GM19240 (cell line): Measurements from ENCODE around the gene ETV6.

Source experiments
- DNase-seq: peaks from one replicate; pipeline ENCODE4 v3.0.0; 2011; ENCODE audit warnings: low spot score; ENCODE audit not compliant: insufficient read length

Gene ETV6

DNA sequence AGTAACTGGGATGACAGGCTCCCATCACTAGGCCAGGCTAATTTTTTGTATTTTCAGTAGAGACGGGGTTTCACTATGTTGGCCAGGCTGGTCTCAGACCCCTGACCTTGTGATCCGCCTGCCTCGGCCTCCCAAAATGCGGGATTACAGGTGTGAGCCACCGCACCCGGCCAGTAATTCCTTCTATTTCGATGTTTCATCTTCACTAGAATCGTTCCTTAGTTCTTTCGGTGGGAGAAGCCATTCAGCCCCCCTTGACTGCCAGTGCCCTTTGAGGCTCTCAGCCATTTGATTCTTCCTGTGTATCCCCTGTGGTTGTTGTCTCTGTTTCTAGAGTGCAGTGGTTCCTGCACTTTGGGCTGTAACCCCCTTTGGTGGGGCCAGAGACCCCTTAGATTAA is 174.1 kb downstream of the ETV6 start:
- no peak for DNase-seq

DNA sequence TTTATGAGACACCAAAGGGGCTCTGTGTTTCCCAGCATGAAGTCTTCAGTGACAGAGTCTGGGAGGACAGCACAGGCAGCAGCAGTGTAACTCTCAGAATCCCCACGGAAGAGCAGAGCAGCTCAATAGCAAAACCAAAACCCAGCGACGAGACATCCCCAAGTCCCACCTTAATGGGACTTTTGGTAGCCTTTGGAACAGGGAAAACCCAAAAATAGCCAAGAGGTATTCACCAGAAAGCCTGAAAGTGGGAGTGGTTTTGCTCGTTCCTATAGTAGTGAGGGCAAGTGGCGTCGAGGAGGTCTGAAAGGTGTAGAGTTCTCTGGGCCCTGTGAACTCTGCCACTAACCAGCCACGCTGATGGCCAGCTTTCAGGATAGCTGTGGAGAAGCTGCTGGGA is 174.6 kb downstream of the ETV6 start:
- no peak for DNase-seq

DNA sequence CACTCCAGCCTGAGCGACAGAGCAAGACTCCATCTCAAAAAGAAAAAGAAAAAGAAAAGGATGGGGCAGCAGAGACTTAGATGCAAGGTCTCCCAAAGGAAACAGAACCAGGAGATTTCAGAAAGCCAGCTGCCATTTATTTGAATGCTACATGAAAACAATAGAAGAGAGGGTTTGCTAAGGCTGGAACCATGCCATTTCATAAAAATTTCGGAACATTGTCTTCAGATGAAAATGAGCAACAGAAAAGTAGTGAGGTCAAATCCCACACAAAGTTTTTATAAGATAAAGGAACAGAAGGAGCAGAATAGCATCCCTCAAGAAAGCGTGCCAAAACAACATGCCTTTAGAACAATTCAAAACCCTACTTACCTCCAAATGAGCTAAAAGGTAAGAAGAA is 175.3 kb downstream of the ETV6 start:
- DNase-seq, result no peak

DNA sequence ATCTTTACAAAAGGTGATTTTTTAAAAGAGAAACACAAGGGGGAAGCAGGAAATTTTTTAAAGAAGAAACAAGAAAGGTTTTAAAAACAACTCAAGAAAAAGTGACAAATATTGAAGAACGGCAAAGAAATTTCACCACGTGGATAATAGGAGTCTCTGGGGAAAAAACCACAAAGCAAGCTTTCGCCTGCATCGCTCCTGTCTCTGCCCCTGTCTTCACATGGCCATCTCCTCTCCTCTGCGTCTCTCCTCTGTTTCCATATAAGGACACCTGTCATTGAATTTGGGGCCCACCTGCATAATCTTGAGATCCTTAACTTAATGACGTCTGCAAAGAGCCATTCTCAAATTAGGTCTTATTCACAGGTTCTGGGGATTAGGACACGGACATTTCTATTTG is 175.8 kb downstream of the ETV6 start:
- no peak for DNase-seq

DNA sequence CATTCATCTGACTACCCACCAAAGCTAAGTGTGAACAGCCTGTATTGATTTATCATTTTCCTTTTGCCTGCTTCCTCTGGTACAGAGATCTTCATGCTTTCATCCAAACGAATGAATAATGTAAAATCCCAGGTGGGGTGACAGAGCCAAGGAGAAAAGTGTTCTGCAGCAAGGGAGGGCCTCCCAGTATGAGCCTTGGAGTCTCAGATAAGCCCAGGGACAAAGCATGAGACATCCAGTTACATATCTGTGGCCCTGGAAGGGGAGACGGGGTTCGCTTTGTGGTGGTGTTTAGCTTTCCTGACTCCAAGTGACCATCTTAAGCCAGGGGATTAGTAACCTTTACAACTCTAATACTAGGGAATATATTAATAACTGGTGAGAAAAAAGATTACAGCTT is 177.1 kb downstream of the ETV6 start:
- no peak for DNase-seq

DNA sequence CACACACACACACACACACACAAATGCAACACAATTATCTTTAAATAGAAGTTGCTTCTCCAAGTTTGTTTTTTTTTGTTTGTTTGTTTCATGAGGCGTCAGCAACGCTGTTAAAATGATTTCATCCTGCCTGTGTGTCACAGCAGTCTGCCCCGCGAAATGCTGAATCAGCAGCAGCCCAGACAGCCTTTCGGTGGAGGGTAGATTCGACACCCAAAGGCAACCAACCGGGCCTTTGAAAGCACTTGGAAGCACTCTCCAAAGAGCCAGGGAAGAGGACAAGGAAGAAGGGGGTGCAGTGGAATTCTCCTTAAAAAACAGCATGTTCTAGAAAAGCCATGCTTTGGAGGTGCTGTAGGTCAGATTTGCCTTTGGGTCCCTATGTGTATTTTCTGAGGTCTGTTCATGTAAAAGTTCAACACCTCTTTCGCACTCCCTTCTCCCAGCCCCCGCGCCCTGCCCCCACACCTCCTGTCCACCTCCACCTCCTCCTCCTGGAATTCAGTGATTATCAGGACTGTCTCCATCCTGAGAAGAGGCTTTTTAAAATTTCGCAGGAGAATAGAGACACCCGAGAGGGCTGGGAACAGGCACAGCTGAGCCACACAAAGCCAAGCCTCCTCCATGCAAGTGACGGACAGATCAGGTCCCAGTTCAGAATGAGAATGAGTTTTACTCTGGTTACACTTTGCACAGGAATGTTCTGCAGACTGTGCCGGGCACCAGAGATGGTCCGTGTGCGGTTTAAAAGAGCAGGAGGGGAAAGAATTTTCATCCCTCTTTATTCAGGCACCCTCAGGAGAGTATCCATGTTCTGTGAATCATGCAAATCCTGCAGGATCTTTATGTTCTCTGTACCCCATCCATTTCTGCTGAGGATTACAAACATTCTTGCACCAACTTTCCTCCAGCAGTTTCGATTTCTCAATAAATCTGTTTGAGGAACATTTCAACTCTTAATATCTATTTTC is 177.9 kb downstream of the ETV6 start:
- no peak for DNase-seq

DNA sequence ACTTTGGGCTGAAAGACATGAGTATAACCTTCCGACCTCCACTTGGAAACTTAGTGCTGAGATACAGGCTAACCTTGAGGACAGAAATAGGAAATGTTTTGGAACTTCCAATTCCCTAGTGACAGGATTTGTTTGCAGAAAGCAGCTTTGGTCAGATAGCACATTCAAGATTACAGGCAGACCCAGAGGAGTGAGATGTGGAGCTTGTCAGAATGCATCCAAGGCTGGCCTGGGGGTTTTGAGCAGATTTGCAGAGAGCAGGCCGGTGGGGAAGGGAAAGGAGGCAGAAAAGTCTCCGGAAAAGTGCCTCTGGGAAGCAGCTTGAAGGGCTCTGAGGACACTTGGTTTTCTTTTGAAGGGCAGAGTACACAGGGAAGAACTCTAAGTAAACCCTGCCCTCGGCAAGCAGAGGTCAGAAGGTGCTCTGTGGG is 180.3 kb downstream of the ETV6 start:
- DNase-seq, result no peak

DNA sequence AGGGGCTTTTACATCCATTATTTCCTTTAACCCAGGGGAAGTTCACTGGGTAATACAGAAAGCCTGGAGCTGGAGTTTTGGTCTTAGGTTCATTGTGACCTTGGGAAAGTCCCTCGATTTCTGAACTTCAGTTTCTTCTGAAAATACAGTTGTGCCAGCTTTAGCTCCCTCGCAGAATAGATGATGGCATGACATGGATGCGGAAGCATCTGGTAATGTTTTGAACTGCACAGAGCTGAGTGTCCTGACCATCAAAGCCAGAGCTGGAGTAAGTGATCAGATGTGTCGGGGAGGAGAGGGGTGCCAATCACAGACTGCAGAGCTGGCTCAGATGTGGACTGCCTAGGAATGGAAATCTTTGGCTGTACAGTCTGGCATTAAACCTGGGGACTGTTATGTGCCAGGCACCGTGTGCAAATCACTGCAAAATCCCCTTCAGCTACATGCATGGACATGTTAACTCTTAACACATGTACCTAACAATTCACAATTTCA is 180.9 kb downstream of the ETV6 start:
- no peak for DNase-seq

DNA sequence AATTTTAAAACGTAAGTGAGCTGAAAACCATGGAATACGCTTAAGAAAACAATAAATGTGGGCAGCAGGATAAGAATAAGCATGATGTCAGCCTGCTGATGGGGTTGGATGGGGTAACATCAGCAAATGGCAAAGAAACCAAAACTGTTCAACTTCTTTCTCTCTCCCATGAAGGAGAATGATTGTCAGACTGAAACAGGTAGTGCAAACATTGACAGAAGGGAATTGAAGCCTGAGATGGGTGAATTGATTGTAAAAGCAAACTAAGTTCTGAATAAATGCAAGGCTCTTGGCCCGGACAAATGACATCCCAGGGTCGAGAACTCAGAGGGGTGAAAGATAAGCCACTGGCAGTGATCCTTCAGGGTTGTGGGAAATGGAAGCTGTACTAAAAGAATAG is 182.6 kb downstream of the ETV6 start:
- no peak for DNase-seq

DNA sequence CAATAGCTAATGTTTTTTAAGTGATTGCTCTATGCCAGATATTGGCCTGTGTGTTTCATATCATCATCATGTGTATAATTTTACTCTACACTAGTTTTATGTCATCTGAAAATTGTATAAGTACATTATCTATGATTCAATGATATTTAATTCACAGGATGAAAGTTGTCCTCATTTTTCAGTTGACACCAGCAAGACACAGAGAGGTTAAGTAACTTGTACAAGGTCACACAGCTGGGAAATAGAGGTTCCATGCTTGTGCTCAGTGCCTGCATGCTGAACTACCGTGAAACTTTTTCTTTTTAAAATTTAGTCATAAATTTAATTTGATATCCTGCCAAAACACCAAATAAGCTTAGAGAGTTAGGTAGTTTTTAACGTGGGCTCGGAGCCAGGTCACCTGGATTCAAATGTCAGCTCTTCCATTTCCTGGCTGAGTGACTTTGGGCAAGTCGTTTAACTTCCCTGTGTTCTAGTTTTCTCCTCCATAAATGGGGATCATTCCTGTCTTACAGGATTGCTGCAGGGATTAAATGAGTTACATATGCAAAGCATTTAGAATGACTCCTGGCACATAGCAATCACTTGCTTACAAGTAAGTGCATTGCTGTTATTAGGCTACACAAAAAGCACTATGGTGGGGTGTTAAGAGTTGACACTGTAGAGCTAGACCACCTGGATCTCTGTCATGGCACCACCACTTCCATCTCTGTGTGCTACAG is 183.9 kb downstream of the ETV6 start:
- DNase-seq, result no peak

DNA sequence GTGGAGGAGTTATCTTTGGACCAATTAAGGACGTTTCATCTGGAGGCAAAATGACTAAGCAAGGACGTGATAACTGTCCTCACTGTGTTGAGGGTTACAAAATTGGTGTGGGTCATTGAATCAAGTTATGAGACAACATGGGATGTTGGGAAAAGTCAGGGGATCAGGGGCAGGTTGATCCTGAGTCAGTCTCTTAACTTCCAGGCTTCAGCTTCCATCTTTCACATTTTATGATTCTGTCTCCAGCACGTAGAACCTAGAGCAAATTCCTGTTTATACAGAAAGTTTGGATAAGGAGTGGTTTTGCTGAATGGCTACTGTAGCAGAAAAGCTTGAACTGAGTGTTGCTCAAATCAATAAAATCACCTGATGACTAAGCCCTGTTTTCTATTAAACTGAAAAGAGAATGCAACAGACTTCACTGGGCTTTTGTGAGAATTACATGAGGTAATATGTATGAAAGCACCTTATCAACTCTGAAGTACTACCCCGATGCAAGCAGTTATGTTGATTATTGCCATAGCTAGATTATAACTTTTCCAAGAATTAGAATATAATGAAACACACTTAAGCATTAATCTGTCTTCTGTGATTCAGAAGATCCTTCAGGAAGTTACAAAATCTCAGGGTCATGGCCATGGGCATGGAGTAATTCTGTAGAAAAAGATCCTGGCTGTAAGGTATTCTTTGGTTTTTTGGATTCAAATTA is 184.8 kb downstream of the ETV6 start:
- DNase-seq, result no peak

DNA sequence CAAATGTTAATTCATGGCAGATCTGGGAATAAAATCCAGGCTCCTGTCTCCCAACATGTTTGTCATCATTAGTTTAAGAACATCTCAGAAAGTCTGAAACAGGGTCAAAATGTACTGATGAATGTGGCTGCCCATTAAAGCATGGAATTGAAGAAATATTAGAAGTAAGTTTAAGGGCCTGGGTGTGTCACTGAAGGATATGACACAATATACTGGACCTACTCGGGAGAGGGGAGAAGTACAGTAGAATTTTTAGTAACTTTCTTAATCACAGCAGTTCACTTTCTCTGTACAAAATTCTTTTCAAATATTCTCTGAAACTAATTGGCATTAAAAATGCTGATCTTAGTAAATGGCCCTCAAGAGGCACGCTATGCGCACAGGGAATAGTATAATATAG is 185.5 kb downstream of the ETV6 start:
- no peak for DNase-seq

DNA sequence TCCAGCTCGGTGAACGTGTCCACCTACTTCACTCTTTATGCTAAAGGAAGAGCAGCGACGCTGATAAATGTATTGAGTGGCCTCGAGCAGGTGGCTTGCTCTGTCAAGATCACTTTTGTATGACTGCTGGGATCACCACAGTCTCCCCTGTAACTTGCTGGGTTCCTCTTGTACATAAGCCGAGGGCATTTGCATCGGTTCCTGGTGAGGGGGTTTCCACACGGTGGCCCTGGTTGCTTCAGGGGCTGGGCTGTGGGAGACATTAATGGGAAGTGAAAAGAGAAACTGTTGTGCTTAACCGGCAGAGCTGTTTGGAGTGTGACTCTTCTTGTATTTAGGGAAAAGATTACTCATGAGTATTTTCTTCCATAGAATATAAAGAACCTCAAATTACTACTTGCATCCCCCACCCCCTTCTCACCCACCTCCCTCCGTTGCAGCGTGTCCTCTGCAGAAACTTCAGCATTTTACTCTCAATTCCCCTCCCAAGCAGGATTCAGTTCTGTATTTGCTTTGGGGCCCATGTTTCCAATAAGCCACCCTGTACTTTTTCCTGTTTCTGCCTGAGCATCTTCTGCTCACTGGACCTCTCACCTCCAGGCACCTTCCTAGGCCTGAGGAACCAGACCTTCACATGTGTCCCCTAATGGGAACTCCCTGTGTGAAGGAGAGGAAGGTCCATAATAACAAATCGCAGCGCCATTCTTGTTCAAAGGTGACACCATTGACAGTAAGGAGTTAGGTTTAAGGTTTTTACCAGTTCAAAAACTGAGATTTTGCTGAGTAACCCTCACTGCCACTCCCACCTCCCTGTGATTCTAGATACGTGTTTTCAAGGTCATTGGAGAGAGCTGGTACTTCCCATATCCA is 187.0 kb downstream of the ETV6 start:
- DNase-seq, result peak; percentile 76

DNA sequence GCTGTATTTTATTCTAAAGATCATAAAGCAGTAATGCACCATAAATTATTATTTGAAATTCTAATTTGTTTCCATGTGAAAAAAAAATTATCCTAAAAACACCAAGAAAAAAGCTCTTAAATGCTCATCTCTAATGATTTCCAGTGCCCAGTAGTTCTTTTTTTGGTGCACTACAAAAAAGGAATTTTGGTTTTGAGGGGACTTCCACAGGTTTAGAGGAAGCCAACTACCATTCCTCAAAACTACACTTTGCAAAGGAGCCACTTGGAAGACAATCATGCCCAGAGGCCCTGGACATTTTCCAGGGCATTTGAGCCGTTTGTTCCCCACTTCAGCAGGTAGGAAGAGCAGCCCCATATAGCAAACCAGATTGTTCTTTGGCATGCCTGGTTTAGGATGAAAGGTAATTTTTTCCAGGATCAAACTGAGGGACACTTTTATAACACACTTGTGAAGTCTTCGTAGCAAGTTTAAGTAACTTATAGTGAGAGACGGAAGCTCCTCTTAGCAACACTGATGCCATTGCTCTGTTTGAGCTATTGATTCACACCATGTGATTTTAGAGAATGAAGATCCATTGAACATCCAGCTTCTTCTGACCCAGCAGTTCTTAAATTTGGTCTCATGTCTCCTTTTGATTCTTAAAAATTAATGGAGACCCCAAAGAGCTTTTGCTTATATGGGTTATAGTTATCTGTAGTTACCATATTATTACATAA is 187.9 kb downstream of the ETV6 start:
- no peak for DNase-seq

DNA sequence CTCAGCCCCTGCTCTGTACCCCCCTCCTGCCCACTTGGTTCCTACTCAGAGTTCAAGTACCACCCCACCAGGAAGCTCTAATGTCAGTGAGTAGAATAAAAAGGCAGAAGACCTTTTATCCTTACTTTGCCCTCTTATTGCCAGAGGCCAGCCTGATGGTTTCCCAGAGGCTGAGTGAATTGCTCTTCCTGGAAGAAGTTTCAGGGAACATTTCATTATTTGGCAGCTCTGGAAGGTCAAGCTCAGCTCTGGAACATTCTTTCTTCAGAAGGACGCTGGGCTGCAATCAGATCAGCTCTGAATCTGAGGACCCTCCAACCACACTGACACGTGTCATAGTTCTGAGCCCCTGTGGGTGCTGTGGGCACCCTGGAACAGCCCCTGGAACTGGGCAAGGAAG is 188.9 kb downstream of the ETV6 start:
- no peak for DNase-seq

DNA sequence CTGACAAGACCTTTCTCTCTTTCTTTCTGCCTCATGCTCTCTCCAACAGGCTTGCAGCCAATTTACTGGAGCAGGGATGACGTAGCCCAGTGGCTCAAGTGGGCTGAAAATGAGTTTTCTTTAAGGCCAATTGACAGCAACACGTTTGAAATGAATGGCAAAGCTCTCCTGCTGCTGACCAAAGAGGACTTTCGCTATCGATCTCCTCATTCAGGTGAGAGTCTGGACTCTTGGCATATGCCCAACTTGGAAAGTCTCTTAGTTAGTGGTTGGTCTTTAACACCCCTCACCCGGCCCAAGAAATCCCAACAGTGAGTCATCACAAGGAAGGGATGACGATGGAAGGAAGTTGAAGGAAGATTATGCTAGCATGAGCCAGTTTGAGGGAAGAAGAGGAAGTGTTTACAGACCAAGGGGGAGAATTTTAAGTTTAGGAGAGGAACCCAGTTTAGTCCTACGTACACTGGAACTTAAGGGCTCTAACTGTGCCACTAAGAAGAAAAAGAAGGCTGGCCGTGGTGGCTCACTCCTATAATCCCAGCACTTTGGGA is 189.7 kb downstream of the ETV6 start:
- no peak for DNase-seq

DNA sequence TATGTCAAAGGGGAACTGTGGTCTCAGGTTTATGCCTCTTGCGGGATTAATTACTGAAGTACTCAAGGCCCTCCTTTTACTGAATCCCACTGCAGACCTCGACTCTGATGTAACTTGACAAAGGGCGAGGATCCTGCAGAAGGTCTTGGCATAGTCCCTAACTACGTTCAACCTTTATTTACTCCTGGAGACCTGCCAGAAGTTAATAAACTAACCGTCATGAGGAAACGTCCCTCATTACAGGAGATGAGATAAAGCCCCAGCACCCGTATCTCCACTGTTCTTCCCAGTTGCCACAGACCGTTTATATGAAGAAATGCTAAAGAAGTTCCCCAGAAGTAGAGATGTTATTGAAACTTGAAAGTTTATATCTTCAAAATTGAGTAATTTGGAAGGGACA is 190.9 kb downstream of the ETV6 start:
- DNase-seq, result no peak

DNA sequence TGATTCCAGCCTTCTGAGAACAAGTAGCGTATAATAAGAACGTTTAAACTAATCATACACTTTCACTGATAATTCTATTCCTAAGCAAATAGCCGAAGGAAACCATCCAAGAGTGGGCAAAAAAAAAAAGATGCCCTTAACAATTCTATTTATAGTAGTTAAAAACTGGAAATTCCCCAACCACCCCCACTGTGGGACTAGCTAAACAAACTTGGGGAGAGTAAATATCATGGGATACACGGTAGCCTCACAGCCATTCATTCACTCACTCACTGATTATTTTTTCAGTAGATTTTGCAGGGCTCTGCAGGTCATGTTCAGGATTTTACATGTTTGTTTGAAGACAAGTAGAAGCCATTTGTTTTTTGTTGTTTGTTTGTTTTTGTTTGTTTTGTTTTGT is 197.0 kb downstream of the ETV6 start:
- DNase-seq, result no peak

DNA sequence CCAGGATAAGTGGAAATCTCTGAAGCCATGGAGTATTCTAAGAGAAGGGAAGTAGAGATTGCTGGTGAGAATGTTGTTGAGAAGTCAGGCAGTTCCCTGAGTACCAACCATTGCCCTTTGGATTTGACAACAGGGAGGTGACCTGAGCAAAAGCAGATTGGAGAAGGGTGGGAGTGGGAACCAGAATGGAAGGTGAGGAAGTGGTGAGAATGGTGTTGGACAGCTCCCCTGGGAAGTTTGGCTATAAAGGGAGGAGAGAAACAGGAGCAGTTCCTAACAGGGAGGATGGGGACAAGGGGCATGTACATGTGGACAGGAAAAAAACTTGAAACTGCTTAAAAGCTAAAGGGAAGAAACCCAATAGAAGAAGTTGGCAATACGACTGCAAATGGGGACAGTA is 198.1 kb downstream of the ETV6 start:
- DNase-seq, result no peak
